Suprapubic skin (tissue), 4 donors: ENCODE results near the gene TSHZ1.

ENCODE experiments used
- CTCF ChIP-seq, 2 donors: fragments of 200-600 bp in 1 of 2; fragments of 450-650 bp in 1 of 2; sonication (generic) in 1 of 2; IDR thresholded peaks; one replicate each; pipeline ENCODE4 v1.5.1; 2016 to 2019; ENCODE audit warnings: antibody characterized with exemption in 2 of 2, mild to moderate bottlenecking in 1 of 2, moderate library complexity in 1 of 2
- EP300 ChIP-seq: sonication (generic); formaldehyde crosslinking; IDR thresholded peaks from one replicate; pipeline ENCODE4 v1.6.1; 2017; ENCODE audit warnings: antibody characterized with exemption
- POLR2AphosphoS5 ChIP-seq, 3 donors: sonication (generic); formaldehyde crosslinking; IDR thresholded peaks; one replicate each; pipeline ENCODE4 v1.6.1; 2017; ENCODE audit warnings: antibody characterized with exemption in 3 of 3

DNA sequence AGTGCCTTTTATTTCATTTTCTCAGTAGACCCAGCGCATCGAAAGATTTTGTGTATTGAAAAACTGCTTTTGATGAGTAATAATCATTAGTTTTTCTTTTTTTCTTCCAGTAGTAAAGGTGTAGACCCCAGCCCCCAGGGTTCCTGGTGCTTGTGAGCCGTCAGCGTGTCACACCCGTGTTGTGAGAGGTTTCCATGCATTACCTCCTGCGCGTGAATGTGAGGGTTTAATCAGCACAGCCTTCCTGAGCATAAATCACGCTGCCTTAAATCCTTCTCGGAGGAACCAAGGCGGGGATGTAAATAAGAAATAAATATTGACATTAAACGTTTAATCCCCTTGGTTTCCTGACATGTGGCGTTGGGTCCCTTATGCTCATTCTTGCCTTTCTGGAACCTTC lies 24.3 kb downstream of the TSHZ1 start:
- TF ChIP-seq CTCF (IDR thresholded peaks at IDR 0.05): no peak
- TF ChIP-seq EP300: no peak
- no peak for TF ChIP-seq POLR2AphosphoS5 (IDR thresholded peaks at IDR 0.05)
